ENCODE results near the gene LTBP4. TPM values are rescaled to one million over a fixed set of nuclear protein-coding genes. Genes with fewer than 3 reads are reported as not detected.

LTBP4 gene
- total and polyA plus RNA-seq, 2 of the 13 experiments (the other 11 are each of a cell fraction or from before 2014, with no cell fraction given), result 0.86 to 2.3 TPM

DNA sequence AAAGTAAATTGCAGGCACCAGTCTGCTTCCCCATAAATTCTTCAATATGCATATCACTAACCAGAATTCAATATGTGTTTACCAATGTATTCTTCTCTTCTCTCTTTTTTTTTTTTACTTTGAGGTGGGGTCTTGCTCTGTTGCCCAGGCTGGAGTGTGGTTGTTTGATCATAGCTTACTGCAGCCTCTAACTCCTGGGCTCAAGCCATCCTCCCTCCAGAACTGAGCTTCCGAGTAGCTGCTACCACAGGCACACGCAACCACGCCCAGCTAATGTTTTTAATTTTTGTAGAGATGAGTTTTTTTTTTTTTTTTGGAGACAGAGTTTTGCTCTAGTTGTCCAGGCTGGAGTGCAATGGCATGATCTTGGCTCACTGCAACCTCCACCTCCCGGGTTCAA lies 16.8 kb downstream of the LTBP4 start (continued):
- TF ChIP-seq, protein P1, sequence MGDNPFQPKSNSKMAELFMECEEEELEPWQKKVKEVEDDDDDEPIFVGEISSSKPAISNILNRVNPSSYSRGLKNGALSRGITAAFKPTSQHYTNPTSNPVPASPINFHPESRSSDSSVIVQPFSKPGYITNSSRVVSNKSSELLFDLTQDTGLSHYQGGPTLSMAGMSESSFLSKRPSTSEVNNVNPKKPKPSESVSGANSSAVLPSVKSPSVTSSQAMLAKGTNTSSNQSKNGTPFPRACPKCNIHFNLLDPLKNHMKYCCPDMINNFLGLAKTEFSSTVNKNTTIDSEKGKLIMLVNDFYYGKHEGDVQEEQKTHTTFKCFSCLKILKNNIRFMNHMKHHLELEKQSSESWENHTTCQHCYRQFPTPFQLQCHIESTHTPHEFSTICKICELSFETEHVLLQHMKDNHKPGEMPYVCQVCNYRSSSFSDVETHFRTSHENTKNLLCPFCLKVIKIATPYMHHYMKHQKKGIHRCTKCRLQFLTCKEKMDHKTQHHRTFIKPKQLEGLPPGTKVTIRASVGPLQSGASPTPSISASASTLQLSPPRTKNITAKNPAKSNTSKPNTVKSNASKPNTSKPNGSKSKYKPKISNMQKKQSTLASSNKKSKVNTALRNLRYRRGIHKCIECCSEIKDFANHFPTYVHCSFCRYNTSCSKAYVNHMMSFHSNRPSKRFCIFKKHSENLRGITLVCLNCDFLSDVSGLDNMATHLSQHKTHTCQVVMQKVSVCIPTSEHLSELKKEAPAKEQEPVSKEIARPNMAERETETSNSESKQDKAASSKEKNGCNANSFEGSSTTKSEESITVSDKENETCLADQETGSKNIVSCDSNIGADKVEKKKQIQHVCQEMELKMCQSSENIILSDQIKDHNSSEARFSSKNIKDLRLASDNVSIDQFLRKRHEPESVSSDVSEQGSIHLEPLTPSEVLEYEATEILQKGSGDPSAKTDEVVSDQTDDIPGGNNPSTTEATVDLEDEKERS (CRISPR knock-in tag; IDR thresholded peaks at IDR 0.05), result no peak
- TF ChIP-seq RFX5 (IDR thresholded peaks at IDR 0.05; ENCODE audit: low read depth, low read length), result no peak

- intact Hi-C loops (cut with micrococcal nuclease; ENCODE audit: unreplicated experiment), result no loop called here
- BruUV-seq (replicated peaks), result no TSS peak
- no peaks in the 10 kb centered on the region for H3K79me2 ChIP-seq (ENCODE audit: insufficient read depth, low read length)
- H3K4me1 ChIP-seq (ENCODE audit: insufficient read depth, low read length), result peaks cover 10% of the 10 kb centered on the region
- H3K4me2 ChIP-seq (ENCODE audit: low read depth, low read length), result no peak overlapping the region
- no peak overlapping the region for H3K9ac ChIP-seq (ENCODE audit: insufficient read depth, low read depth, low read length)
- DNase-seq (ENCODE audit: low spot score), result no peak
- no peaks in the 10 kb centered on the region for H3K9me3 ChIP-seq (ENCODE audit: low read length)
- H3K27ac ChIP-seq (ENCODE audit: extremely low read length, insufficient read depth, low read length), result no peak overlapping the region
- POLR2A ChIA-PET, result no interaction called here
- TF ChIP-seq, protein P2, sequence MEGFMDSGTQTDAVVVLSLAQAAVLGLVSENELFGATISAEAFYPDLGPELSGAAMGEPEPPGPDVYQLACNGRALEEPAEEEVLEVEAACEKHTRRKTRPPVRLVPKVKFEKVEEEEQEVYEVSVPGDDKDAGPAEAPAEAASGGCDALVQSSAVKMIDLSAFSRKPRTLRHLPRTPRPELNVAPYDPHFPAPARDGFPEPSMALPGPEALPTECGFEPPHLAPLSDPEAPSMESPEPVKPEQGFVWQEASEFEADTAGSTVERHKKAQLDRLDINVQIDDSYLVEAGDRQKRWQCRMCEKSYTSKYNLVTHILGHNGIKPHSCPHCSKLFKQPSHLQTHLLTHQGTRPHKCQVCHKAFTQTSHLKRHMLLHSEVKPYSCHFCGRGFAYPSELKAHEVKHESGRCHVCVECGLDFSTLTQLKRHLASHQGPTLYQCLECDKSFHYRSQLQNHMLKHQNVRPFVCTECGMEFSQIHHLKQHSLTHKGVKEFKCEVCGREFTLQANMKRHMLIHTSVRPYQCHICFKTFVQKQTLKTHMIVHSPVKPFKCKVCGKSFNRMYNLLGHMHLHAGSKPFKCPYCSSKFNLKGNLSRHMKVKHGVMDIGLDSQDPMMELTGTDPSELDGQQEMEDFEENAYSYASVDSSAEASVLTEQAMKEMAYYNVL (CRISPR knock-in tag; IDR thresholded peaks at IDR 0.05; ENCODE audit: borderline replicate concordance), result no peak
- no peak for TF ChIP-seq FOXC1 (CRISPR knock-in tag; IDR thresholded peaks at IDR 0.05; ENCODE audit: borderline replicate concordance)
- TF ChIP-seq ZSCAN30 (CRISPR knock-in tag; IDR thresholded peaks at IDR 0.05), result 0 out of 2 replicates have a peak, but pooled peaks have one; percentile 40
- H2AFZ ChIP-seq (ENCODE audit: low read length), result no peak overlapping the region
- in situ Hi-C loops (cut with HindIII; ENCODE audit: extremely low pct_ligation_motif_present, low pct_unique_long_range_greater_than_20kb), result no loop called here
- ATAC-seq, result no peak
- 38% methylated on average over 11 of the region's 11 CpGs for WGBS (ENCODE audit: low lambda C conversion rate)
- CTCF ChIA-PET (ENCODE audit: low intra/inter-chr PET ratio, low total read pairs), result interaction anchor here (1.0 kb wide), 1 partner anchor 35 kb away, joined by 3 read pairs; no protein-coding TSS in a partner anchor
- no peaks in the 10 kb centered on the region for H4K20me1 ChIP-seq (ENCODE audit: insufficient read depth, low read length)
- peaks cover 0 to under 1% of the 10 kb centered on the region in 2 experiments; a peak in 3 of 5 replicates for H3K27me3 ChIP-seq (ENCODE audit: control insufficient read depth in 1 of 2, insufficient read depth in 2 of 2, low read length in 2 of 2)
- no peaks in the 10 kb centered on the region for H3K36me3 ChIP-seq (replicated peaks in 1 of 2; ENCODE audit: control insufficient read depth in 1 of 2, insufficient read depth in 2 of 2, low read length in 2 of 2)
- no peak for FAIRE-seq
- no peak overlapping the region for H3K4me3 ChIP-seq (replicated peaks in 1 of 3; ENCODE audit: insufficient read depth in 1 of 3, low read depth in 2 of 3, low read length in 3 of 3)
Observed at GRCh38 chr19:40619333-40620160, 18.4 kb downstream of the LTBP4 start.

Data from HepG2 (cell line).